ENCODE measurements around the gene FUT3. TPM values are rescaled to one million over a fixed set of nuclear protein-coding genes. Genes with fewer than 3 reads are reported as not detected.

Gene FUT3
- total RNA-seq, 1 donor from 2014 or later = 0.84 TPM

- Histone ChIP-seq H3K4me3 (ENCODE audit: insufficient read depth, low read depth, low read length) (no peak overlapping the region), H3K9me3 (ENCODE audit: insufficient read depth, low read depth, low read length) (no peaks in the 10 kb centered on the region), H3K27me3 (ENCODE audit: insufficient read depth, low read length) (no peaks in the 10 kb centered on the region), H3K27ac (ENCODE audit: low read depth, low read length) (no peak overlapping the region), H3K4me1 (ENCODE audit: insufficient read depth, low read length) (peaks cover 6% of the 10 kb centered on the region), H3K79me2 (ENCODE audit: insufficient read depth, low read length) (peaks cover 11% of the 10 kb centered on the region), H2AFZ (ENCODE audit: low read depth, low read length) (no peak overlapping the region), H4K20me1 (ENCODE audit: insufficient read depth, low read length) (peaks cover 39% of the 10 kb centered on the region), H3K9ac (ENCODE audit: low read length) (peak overlapping the region; percentile 14), H3K36me3 (ENCODE audit: insufficient read depth, low read length) (no peaks in the 10 kb centered on the region), H3K4me2 (ENCODE audit: low read length) (no peak overlapping the region)
- FAIRE-seq = no peak
- no peaks in the 10 kb centered on the region for H3K36me3 Mint-ChIP-seq (ENCODE audit: low read depth, unreplicated experiment)
- no peaks in the 10 kb centered on the region for H3K4me1 Mint-ChIP-seq (ENCODE audit: low read depth, unreplicated experiment)
- TF ChIP-seq EZH2 (IDR thresholded peaks at IDR 0.05; ENCODE audit: insufficient read depth, low read length) (no peak), CTCF (IDR thresholded peaks at IDR 0.05; ENCODE audit: insufficient read depth, low read depth, low read length) (no peak)
- H3K9me3 Mint-ChIP-seq (ENCODE audit: unreplicated experiment) = no peaks in the 10 kb centered on the region
- no peak overlapping the region for H3K27ac Mint-ChIP-seq (ENCODE audit: unreplicated experiment)
- no peak for DNase-seq (ENCODE audit: low read depth)
- peaks cover 4% of the 10 kb centered on the region for H3K27me3 Mint-ChIP-seq (ENCODE audit: low read depth, unreplicated experiment)
- no peak overlapping the region for H3K4me3 Mint-ChIP-seq (ENCODE audit: unreplicated experiment)
Measured at GRCh38 chr19:5892772-5893275, 41.6 kb upstream of the FUT3 start.

- peaks cover 7% of the 10 kb centered on the region for H3K79me2 ChIP-seq (ENCODE audit: insufficient read depth, low read length)
- peak; percentile 15 for DNase-seq (ENCODE audit: low read depth)
- Mint-ChIP-seq H3K9me3 (ENCODE audit: unreplicated experiment) (no peaks in the 10 kb centered on the region), H3K4me1 (ENCODE audit: low read depth, unreplicated experiment) (no peaks in the 10 kb centered on the region), H3K27ac (ENCODE audit: unreplicated experiment) (no peak overlapping the region), H3K4me3 (ENCODE audit: unreplicated experiment) (no peak overlapping the region), H3K36me3 (ENCODE audit: low read depth, unreplicated experiment) (no peaks in the 10 kb centered on the region), H3K27me3 (ENCODE audit: low read depth, unreplicated experiment) (peaks cover 4% of the 10 kb centered on the region)
- TF ChIP-seq CTCF (IDR thresholded peaks at IDR 0.05; ENCODE audit: insufficient read depth, low read depth, low read length) (peak; percentile 46), EZH2 (IDR thresholded peaks at IDR 0.05; ENCODE audit: insufficient read depth, low read length) (no peak)
- H3K4me1 ChIP-seq (ENCODE audit: insufficient read depth, low read length) = peaks cover 6% of the 10 kb centered on the region
- no peaks in the 10 kb centered on the region for H3K36me3 ChIP-seq (ENCODE audit: insufficient read depth, low read length)
- no peak overlapping the region for H3K4me3 ChIP-seq (ENCODE audit: insufficient read depth, low read depth, low read length)
- peak overlapping the region; percentile 14 for H3K9ac ChIP-seq (ENCODE audit: low read length)
- no peaks in the 10 kb centered on the region for H3K27me3 ChIP-seq (ENCODE audit: insufficient read depth, low read length)
- FAIRE-seq = no peak
- peaks cover 32% of the 10 kb centered on the region for H4K20me1 ChIP-seq (ENCODE audit: insufficient read depth, low read length)
- no peak overlapping the region for H3K27ac ChIP-seq (ENCODE audit: low read depth, low read length)
- no peaks in the 10 kb centered on the region for H3K9me3 ChIP-seq (ENCODE audit: insufficient read depth, low read depth, low read length)
- H2AFZ ChIP-seq (ENCODE audit: low read depth, low read length) = no peak overlapping the region
- peak overlapping the region; percentile 46 for H3K4me2 ChIP-seq (ENCODE audit: low read length)
Measured at GRCh38 chr19:5891938-5892771, 40.9 kb upstream of the FUT3 start.

- no peak overlapping the region for H3K9ac ChIP-seq (ENCODE audit: low read length)
- peaks cover 26% of the 10 kb centered on the region for H4K20me1 ChIP-seq (ENCODE audit: insufficient read depth, low read length)
- Mint-ChIP-seq H3K4me3 (ENCODE audit: unreplicated experiment) (no peak overlapping the region), H3K27ac (ENCODE audit: unreplicated experiment) (no peak overlapping the region), H3K9me3 (ENCODE audit: unreplicated experiment) (no peaks in the 10 kb centered on the region), H3K4me1 (ENCODE audit: low read depth, unreplicated experiment) (no peaks in the 10 kb centered on the region), H3K27me3 (ENCODE audit: low read depth, unreplicated experiment) (peaks cover 6% of the 10 kb centered on the region), H3K36me3 (ENCODE audit: low read depth, unreplicated experiment) (no peaks in the 10 kb centered on the region)
- H3K4me3 ChIP-seq (ENCODE audit: insufficient read depth, low read depth, low read length) = no peak overlapping the region
- peaks cover under 1% of the 10 kb centered on the region for H3K79me2 ChIP-seq (ENCODE audit: insufficient read depth, low read length)
- H3K4me1 ChIP-seq (ENCODE audit: insufficient read depth, low read length) = peaks cover 6% of the 10 kb centered on the region
- no peak overlapping the region for H3K4me2 ChIP-seq (ENCODE audit: low read length)
- no peak for DNase-seq (ENCODE audit: low read depth)
- no peaks in the 10 kb centered on the region for H3K36me3 ChIP-seq (ENCODE audit: insufficient read depth, low read length)
- H3K27me3 ChIP-seq (ENCODE audit: insufficient read depth, low read length) = no peaks in the 10 kb centered on the region
- H3K9me3 ChIP-seq (ENCODE audit: insufficient read depth, low read depth, low read length) = no peaks in the 10 kb centered on the region
- no peak overlapping the region for H3K27ac ChIP-seq (ENCODE audit: low read depth, low read length)
- no peak for FAIRE-seq
- H2AFZ ChIP-seq (ENCODE audit: low read depth, low read length) = no peak overlapping the region
- TF ChIP-seq EZH2 (IDR thresholded peaks at IDR 0.05; ENCODE audit: insufficient read depth, low read length) = no peak
- TF ChIP-seq CTCF (IDR thresholded peaks at IDR 0.05; ENCODE audit: insufficient read depth, low read depth, low read length) = no peak
Measured at GRCh38 chr19:5891572-5891937, 40.3 kb upstream of the FUT3 start.
